Fibroblast of mammary gland (primary cell): ENCODE measurements around the gene ACTR6.
A peak's percentile ranks its signal among the peaks of the same experiment; 100 is the strongest.

Experiments
- DNase-seq: peaks from one replicate; pipeline ENCODE4 v3.0.0-alpha.2; 2010; ENCODE audit warnings: low read depth
- H3K4me3 ChIP-seq: 2 replicates; pipeline ENCODE4 v1.5.1; 2011; ENCODE audit warnings: low read depth, mild to moderate bottlenecking, low read length, moderate library complexity; ENCODE audit not compliant: control insufficient read depth
- CTCF ChIP-seq: conservative IDR thresholded peaks from 2 replicates; pipeline ENCODE4 v1.5.1; 2011; ENCODE audit warnings: low read depth, low read length, inconsistent platforms; ENCODE audit not compliant: control insufficient read depth, insufficient read depth

ACTR6 gene

DNA sequence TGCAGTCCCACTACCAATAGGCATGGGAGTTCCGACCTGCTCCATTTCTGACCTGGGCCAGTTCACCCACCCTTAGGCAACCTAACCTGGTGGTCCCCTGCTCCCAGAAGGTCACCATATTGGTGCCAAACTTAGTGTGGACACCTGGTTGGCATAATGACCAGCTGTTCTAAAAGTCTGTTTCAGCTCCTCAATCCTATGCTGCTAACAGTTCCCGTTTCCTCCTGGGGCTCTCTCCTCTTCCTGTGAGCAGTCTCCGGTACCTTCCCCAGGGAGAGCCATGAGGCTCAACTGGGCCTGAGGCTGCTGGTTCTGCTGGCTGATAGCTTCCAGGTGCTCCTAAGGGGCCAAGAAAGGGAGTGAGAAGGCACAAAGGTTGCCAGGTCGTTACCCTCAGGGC is 42.1 kb upstream of the ACTR6 start:
- DNase-seq = no peak
- TF ChIP-seq CTCF = no peak
- H3K4me3 ChIP-seq = no peak overlapping the region

DNA sequence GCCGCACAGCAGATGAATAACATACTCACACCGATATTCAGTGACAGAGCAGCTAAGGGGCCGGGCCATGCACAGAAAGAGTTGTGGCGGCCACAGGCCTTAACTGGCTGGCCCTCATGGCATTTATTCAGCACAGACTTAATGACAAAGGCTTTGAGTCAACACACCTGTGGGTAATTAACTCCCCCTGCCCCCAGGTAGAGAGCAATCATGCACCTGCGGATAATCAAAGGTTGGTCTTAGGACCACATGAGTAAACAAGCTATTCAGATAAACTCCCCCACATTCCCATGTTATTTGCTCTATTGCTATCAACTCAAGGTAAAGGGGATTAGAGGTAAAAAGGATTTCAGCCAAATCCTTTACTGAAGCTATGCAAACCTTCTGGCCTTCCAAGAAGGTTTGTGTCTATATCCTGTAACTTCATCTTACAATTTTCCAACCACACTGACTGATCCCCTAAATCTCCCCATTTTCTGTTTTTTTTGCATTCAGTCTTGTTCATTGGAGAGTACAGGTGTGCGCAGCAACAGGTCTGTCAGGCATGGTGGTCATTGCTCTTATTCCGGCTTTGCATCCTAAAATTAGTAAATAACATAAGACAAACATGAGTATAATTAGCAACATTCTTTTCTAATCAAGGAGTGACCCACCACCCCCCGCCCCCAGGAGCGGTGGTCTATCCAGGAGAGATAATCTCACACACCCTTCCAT is 41.1 kb upstream of the ACTR6 start:
- DNase-seq = no peak
- no peak for TF ChIP-seq CTCF
- H3K4me3 ChIP-seq = no peak overlapping the region

DNA sequence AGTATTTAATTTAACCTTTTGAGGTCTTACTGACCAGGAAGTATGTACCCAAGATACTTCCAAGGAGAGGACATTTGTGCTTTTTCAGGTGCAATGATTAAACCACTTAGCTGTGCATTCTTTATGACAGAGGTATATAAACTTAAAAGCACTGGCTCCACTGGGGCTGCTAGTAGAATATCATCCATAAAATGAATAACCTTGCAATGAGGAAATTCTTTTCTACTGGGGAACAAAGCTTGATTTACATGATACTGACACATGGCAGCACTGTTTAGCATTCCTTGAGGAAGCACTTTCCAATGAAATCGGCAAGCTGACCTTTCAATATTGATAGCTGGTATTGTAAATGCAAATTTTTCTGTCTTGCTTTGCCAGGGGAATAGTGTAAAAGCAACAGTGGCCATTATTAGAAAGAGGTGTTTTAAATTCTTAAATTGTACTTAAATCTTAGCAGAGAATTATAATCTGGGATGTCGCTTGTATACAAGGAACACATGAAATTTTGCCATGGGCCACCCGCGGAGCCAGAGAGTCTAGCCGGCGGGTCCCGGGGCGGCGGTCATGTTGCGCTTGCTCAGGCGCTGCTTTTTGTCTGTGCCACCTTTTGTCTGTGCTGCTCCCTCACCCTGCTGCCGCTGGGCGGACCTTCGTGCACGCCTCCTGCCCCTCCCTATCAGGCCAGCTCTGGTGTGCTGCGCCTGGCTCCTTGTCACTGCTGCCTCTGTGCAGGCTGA is 37.0 kb upstream of the ACTR6 start:
- no peak for TF ChIP-seq CTCF
- peak; percentile 52 for DNase-seq
- H3K4me3 ChIP-seq = no peak overlapping the region

GRCh38 chr12:100164153-100164704 is 36.4 kb upstream of the ACTR6 start:
- DNase-seq = no peak
- no peak for TF ChIP-seq CTCF
- H3K4me3 ChIP-seq = no peak overlapping the region

- H3K4me3 ChIP-seq = no peak overlapping the region
- no peak for TF ChIP-seq CTCF
- DNase-seq = no peak
Measured at GRCh38 chr12:100165356-100165755, 35.3 kb upstream of the ACTR6 start.

- no peak overlapping the region for H3K4me3 ChIP-seq
- TF ChIP-seq CTCF = no peak
- DNase-seq = no peak
Measured at GRCh38 chr12:100166232-100166631, 34.4 kb upstream of the ACTR6 start.
